ENCODE measurements around the gene STX16.

- TF ChIP-seq, protein P1, sequence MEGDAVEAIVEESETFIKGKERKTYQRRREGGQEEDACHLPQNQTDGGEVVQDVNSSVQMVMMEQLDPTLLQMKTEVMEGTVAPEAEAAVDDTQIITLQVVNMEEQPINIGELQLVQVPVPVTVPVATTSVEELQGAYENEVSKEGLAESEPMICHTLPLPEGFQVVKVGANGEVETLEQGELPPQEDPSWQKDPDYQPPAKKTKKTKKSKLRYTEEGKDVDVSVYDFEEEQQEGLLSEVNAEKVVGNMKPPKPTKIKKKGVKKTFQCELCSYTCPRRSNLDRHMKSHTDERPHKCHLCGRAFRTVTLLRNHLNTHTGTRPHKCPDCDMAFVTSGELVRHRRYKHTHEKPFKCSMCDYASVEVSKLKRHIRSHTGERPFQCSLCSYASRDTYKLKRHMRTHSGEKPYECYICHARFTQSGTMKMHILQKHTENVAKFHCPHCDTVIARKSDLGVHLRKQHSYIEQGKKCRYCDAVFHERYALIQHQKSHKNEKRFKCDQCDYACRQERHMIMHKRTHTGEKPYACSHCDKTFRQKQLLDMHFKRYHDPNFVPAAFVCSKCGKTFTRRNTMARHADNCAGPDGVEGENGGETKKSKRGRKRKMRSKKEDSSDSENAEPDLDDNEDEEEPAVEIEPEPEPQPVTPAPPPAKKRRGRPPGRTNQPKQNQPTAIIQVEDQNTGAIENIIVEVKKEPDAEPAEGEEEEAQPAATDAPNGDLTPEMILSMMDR (IDR thresholded peaks at IDR 0.05) = no peak
- no peak for TF ChIP-seq POLR2A (IDR thresholded peaks at IDR 0.05)
Observed at GRCh38 chr20:58603721-58604120, 47.4 kb upstream of the STX16 start.

Data from esophagus squamous epithelium (tissue), 4 donors.